ENCODE results near the gene PADI6.
"Not testable (repeated sequence)": the region's sequence is repeated elsewhere in the genome, so short reads cannot be mapped to it uniquely, and the experiment has no call there.

PADI6 gene

DNA sequence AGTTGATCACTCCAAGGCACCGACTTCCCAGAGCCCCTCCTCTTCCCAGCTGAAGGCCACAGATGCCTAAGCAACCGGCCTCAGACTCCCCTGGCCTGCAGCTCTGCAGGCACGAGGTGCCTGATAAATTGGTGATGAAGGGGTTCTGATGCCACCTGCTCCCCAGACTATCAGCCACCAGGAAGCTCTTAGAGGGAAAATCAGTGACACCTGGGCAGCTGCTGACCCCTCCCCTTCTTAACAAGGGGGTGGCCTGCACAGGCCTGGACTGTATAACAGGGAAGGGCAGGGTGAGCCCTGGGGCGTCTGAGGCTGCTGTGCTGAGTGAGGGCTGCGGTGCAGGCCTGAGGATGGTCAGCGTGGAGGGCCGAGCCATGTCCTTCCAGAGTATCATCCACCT, at the start of gene PADI6:
Gene PADI6, plus strand, starts transcription at position 301 of the 400 bp plus-strand sequence. Its CDS starts 50 bp downstream, at position 351.
- DNase-seq = no peak

DNA sequence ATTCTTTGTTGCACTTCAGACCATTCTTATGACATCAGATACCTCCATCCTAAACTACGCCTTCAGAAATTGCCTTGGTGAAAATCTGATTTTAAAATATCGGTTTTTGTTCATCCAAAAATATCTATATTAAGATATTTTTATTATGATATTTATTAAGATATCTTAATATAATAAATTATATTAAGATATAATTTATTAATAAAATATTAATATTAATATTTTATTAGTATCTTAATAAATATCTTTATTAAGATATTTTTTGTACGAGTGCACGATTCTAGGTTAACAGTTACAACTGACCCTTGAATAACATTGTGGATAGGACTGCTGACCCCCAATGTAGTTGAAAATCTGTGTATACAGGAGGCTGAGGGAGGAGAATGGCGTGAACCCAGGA, 43.1 kb upstream of the PADI6 start:
- DNase-seq = no peak

- no peak for DNase-seq
Measured at GRCh38 chr1:17329610-17330009, 42.4 kb upstream of the PADI6 start.

- DNase-seq = no peak
Measured at GRCh38 chr1:17330856-17331255, 41.1 kb upstream of the PADI6 start.

DNA sequence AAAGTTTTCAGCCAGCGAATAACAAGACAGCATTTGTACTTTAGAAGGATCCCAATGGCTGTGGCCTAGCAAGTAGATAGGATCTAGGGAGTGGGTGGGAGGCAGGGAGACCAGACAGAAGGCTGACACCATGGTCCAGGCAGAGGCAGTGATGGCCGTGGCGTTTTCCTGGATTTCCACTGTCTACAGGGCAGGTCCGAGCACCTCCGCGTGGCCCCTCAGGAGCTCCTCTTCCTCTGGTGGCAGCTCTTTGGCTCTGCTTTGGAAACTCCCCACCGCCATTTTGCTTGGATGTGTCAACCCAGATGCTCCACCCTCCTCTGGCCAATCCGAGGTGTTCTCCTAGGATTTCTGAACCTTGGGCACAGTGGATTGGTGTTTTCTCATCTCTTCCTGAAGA, 38.9 kb upstream of the PADI6 start:
- no peak for DNase-seq

DNA sequence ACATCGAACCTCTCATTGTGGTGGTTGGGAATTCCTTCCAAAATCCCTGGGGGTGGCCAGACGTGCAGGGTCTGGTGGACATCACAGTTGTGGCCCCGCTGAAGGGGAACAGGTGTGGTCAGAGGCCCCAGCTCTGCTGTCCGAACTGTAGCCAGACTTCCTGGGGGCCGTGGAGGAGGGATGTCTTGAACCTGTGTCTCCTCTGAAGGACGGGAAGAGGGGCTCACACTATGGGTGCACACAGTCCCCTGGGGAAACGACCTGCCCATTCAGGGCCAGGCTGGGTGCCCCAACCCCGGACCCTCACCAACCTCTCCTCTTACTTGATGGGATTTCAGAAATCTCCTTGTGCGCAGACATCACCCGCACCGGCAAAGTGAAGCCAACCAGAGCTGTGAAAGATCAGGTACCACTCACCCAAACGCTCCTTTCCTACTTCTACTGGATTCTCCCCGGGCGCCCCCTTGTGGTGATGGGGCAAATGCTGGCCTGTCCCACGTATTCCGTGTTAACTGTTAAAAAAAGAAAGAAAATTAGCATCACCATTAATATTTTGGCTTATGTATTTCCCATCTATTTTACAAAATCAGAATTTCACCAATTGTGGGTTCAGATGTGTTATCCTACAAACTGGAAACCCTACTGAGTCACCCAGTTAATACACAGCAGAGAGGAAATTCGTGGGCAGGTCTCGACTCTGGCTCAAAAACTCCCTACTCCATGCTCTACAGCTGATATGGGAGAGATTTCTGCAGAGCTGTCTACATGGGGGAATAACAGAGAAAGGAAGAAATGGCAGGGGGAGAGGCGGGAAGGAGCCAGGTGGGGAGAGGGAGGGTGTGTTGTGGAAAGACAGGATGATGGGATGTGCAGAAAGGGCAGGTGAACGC, 35.9 kb upstream of the PADI6 start:
- DNase-seq = peak in 1 of 2 donors; percentile 4

DNA sequence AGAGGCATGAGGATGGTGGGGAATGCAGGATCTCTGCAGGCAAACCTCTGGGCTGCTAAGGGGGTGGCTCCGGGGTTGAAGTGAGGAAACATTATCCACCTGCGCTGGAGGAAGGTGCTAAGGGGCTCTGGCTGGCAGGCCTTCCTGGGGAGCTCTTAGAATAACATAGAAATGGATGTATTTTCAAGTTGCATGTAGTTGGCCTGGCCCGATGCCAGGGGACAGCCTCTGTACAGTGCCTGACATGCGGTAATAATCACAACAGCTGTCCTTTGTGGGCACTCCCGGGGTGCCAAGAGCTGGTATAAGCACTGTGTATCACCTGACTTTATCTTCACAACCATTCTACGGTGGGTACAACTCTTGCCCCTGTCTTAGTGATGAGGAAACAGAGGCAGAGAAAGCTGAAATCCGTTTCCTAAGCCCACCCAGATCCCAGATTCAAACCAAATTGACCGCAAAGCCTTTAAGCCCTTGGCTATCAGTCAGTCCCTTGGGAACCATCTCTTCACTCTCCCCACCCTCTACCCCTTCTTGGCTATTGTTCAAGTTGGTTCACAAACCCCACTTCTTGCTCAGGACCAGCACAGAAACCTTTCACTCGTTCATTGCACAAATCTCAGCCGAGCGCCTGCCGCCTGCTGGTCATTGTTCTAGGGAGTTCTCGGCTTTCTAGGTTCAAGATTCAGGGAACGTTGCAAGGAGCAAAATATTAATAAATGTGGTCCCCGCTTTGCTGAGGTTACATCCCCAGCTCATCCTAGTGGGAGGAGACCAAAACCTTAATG, 33.1 kb upstream of the PADI6 start:
- DNase-seq = no peak

GRCh38 chr1:17339521-17339920, 32.5 kb upstream of the PADI6 start:
- no peak for DNase-seq

DNA sequence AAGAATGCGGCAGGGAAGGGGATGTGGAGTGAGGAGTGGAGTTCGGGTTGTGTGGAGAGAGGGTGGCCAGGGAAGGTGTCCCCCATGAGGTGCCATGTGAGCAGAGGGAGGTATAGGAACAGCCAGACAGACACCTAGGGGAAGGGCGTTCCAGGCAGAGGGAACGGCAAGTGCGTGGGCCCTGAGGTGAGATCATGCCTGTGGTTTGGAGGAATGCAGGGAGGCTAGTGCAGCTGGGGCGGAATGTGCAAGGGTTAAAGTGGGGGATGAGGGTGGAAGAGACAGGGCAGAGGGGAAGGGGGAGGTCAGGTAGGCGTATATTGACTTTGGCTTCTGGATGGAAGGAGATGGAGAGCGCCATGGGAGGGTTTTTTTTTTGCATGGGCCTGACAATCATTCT, 31.6 kb upstream of the PADI6 start:
- no peak for DNase-seq

DNA sequence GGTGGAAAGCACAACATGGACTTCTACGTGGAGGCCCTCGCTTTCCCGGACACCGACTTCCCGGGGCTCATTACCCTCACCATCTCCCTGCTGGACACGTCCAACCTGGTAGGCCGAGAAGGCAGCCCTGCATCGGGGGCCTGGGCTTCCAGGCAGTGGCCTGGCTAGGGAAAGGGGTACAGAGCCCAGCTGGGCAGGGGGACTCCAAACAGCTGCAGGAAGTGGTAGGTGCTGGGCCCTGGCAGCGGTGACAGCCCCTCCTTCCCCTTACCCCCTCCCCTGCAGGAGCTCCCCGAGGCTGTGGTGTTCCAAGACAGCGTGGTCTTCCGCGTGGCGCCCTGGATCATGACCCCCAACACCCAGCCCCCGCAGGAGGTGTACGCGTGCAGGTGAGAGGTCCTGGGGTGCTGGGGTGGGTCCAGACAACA, 30.0 kb upstream of the PADI6 start:
- no peak for DNase-seq

DNA sequence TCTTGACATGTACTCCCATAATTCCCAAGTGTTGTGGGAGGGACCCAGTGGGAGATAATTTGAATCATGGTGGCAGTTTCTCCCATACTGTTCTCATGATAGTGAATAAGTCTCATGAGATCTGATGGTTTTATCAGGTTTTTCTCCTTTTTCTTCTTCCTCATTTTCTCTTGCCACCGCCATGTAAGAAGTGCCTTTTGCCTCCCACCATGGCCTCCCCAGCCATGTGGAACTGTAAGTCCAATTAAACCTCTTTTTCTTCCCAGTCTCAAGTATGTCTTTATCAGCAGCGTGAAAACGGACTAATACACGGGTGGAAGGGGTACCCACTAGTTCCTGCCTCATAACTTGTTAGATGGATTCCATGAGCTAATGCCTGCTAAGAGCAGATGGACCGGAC, 26.5 kb upstream of the PADI6 start:
- DNase-seq = not testable (repeated sequence)

GRCh38 chr1:17346046-17346789, 25.8 kb upstream of the PADI6 start:
- no peak for DNase-seq

GRCh38 chr1:17347769-17348592, 24.0 kb upstream of the PADI6 start:
- DNase-seq = no peak

- DNase-seq = no peak
Measured at GRCh38 chr1:17348593-17349234, 23.3 kb upstream of the PADI6 start.

GRCh38 chr1:17350083-17350482, 21.9 kb upstream of the PADI6 start:
- DNase-seq = no peak

DNA sequence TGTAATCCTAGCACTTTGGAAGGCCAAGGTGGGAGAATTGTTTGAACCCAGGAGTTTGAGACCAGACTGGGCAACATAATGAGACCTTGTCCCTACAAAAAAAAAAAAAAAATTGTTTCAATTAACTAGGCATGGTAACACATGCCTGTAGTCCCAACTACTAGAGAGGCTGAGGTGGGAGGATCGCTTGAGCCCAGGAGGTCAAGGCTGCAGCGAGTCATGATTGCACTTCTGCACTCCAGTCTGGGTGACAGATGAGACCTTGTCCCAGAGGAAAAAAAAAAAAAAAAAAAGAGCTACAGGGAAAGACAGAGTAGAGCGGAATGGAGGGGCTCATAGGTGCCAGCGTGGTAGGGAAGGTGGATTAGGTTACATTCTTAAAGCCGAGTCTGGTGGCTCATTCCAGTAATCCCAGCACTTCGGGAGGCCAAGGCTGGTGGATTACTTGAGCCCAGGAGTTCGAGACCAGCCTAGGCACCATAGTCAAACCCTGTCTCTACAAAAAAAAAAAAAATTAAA, 21.0 kb upstream of the PADI6 start:
- no peak for DNase-seq

DNA sequence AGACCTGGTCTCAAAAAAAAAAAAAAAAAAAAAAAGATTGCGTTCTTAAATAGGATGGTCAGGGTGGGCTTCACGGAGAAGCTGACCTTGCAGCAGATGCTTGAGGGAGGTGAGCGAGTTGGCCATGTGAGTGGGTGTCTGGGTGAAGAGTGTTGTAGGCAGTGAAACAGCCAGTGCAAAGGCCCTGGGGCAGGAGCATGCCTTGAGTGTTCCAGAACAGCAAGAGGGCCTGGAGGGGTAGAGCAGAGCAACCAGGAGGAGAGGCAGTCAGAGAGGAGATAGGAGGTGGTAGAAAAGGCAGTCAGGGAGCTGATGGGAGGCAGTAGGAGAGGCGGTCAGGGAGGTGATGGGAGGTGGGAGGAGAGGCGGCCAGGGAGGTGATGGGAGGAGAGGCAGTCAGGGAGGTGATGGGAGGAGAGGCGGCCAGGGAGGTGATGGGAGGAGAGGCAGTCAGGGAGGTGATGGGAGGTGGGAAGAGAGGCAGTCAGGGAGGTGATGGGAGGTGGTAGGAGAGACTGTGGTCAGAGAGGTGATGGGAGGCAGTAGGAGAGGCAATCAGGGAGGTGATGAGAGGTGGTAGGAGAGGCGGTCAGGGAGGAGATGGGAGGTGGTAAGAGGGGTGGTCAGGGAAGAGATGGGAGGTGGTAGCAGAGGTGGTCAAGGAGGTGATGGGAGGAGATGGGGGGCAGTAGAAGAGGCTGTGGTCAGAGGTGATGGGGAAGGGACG, 20.2 kb upstream of the PADI6 start:
- no peak for DNase-seq

DNA sequence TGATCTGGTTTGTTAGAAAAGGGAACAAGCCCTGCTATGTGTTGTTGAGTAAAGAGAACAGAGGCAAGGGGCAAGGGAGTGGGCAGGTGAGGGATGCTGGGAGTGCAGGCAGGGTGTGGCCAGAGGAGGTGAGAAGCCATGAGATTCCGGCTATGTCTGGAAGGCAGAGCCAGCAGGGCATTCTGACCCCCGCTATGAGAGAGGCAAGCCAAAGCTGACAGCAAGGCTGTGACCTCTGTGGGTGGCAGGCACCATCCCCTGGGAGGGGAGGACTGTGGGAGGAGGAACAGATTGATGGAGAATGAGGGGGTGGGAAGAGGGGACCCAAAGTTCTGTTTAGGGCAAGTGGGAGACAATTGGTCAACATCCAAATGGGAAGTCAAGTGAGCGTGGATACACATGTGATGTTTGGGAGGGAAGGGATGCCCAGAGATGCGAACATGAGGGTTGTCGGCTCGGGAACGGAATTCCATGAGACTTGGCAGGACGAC, 19.5 kb upstream of the PADI6 start:
- no peak for DNase-seq

- DNase-seq = no peak
Measured at GRCh38 chr1:17355898-17356297, 16.1 kb upstream of the PADI6 start.

DNA sequence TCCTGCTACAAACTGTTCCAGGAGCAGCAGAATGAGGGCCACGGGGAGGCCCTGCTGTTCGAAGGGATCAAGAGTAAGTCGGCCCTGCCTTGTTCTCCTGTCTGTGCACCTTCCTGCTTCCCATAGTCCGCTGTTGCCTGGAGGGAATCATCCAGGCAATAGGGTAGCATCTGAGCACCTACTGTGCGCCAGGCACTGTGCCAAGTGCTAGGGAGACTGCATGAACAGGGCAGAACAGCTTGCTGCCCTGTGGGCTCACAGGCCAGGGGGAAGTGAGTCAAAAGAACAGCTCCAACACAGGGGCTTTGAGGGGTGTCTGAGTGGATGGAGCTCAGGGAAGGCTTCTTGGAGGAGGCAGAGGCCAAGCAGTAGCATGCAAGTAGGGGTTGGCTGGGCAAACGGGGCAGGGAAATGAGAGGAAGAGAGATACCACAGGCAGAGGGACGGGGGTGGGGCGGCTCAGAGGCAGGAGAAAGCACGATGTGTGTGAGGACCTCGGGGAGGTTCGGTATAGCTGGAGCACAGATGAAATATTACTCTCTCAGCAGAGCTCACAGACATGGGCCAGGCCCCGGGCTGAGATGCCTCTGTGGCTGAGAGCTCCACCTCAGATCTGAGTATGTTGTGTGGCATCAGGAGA, 15.5 kb upstream of the PADI6 start:
- DNase-seq = no peak
